ENCODE data around the gene TMEM108.

TMEM108 gene

GRCh38 chr3:133393204-133393603 is 355.0 kb downstream of the TMEM108 start:
- DNase-seq: no peak

- no peak for DNase-seq
Observed at GRCh38 chr3:133393691-133394474, 355.7 kb downstream of the TMEM108 start.

GRCh38 chr3:133394561-133395311 is 356.5 kb downstream of the TMEM108 start:
- DNase-seq: no peak

GRCh38 chr3:133396906-133397305 is 358.7 kb downstream of the TMEM108 start:
- DNase-seq: no peak

- DNase-seq: no peak
Observed at GRCh38 chr3:133400006-133400515, 361.9 kb downstream of the TMEM108 start, which contains the start of gene BFSP2. Gene BFSP2, plus strand, starts transcription at chr3:133400056. Its CDS starts 28 bp downstream, at chr3:133400084.

GRCh38 chr3:133401374-133402135 is 363.4 kb downstream of the TMEM108 start:
- no peak for DNase-seq

- no peak for DNase-seq
Observed at GRCh38 chr3:133404920-133405319, 366.7 kb downstream of the TMEM108 start.

GRCh38 chr3:133408366-133408765 is 370.2 kb downstream of the TMEM108 start:
- DNase-seq: no peak

GRCh38 chr3:133408961-133409360 is 370.8 kb downstream of the TMEM108 start:
- DNase-seq: no peak

- DNase-seq: no peak
Observed at GRCh38 chr3:133410191-133410892, 372.2 kb downstream of the TMEM108 start.

- no peak for DNase-seq
Observed at GRCh38 chr3:133412183-133413132, 374.3 kb downstream of the TMEM108 start.

- DNase-seq: no peak
Observed at GRCh38 chr3:133413161-133414020, 375.2 kb downstream of the TMEM108 start.

GRCh38 chr3:133414021-133414392 is 375.8 kb downstream of the TMEM108 start:
- no peak for DNase-seq

GRCh38 chr3:133418361-133418760 is 380.2 kb downstream of the TMEM108 start:
- no peak for DNase-seq

GRCh38 chr3:133419151-133419909 is 381.1 kb downstream of the TMEM108 start:
- DNase-seq: no peak

GRCh38 chr3:133424937-133425869 is 387.0 kb downstream of the TMEM108 start:
- DNase-seq: no peak

- no peak for DNase-seq
Observed at GRCh38 chr3:133425898-133426297, 387.7 kb downstream of the TMEM108 start.

- DNase-seq: no peak
Observed at GRCh38 chr3:133426721-133427120, 388.5 kb downstream of the TMEM108 start.

Data from activated CD8-positive, alpha-beta memory T cell treated with anti-CD3 and anti-CD28 coated beads for 24 hours (primary cell).